ENCODE data around the gene SH3RF2. TPM values are rescaled to one million over a fixed set of nuclear protein-coding genes. Genes with fewer than 3 reads are reported as not detected.
"Not testable (repeated sequence)": the region's sequence is repeated elsewhere in the genome, so short reads cannot be mapped to it uniquely, and the experiment has no call there.

SH3RF2 gene
- total and polyA plus RNA-seq, 10 donors, result 0.04 to 0.44 (median 0.10) TPM; not detected in 2

DNA sequence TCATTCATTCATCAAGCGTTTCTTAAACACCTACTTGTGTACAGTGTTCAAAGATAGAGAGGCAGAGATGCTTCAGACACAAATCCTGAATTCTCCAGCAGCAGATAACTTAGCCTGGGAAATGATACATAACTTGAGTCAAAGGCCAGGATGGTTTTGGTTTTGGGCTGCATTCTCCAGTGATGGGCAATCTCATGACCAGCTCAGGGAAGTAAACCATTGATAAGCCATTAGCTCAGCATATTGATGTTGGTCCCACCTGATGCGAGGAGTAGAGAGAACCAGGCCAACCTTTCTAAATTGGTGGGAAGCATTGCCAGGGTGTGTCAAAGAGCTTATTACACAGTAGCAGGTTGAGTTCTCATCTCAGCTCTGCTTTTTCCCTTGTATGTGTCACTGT is 53.0 kb downstream of the SH3RF2 start:
- Histone ChIP-seq H3K4me3 (no peak overlapping the region), H3K27me3 (replicated peaks in 1 of 7) (peaks cover 0 to 18% (median 0%) of the 10 kb centered on the region in 7 donors), H3K27ac (no peak overlapping the region), H3K4me1 (no peaks in the 10 kb centered on the region), H3K36me3 (no peaks in the 10 kb centered on the region), H3K9me3 (peaks cover 0 to 21% (median 12%) of the 10 kb centered on the region in 8 donors)
- TF ChIP-seq POLR2A (IDR thresholded peaks at IDR 0.05) (no peak), POLR2AphosphoS5 (IDR thresholded peaks at IDR 0.05) (no peak)
- TF ChIP-seq, protein P1, sequence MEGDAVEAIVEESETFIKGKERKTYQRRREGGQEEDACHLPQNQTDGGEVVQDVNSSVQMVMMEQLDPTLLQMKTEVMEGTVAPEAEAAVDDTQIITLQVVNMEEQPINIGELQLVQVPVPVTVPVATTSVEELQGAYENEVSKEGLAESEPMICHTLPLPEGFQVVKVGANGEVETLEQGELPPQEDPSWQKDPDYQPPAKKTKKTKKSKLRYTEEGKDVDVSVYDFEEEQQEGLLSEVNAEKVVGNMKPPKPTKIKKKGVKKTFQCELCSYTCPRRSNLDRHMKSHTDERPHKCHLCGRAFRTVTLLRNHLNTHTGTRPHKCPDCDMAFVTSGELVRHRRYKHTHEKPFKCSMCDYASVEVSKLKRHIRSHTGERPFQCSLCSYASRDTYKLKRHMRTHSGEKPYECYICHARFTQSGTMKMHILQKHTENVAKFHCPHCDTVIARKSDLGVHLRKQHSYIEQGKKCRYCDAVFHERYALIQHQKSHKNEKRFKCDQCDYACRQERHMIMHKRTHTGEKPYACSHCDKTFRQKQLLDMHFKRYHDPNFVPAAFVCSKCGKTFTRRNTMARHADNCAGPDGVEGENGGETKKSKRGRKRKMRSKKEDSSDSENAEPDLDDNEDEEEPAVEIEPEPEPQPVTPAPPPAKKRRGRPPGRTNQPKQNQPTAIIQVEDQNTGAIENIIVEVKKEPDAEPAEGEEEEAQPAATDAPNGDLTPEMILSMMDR (IDR thresholded peaks at IDR 0.05 in 8 of 11, conservative IDR thresholded peaks at IDR 0.05 in 3 of 11), result no peak
- no peak for DNase-seq
- WGBS, 5 donors, result 88 to 96% (median 91%) methylated on average over 2 of the region's 2 CpGs
- intact Hi-C loops (cut with DNase I; ENCODE audit: low total_unique reads), result no loop called here

DNA sequence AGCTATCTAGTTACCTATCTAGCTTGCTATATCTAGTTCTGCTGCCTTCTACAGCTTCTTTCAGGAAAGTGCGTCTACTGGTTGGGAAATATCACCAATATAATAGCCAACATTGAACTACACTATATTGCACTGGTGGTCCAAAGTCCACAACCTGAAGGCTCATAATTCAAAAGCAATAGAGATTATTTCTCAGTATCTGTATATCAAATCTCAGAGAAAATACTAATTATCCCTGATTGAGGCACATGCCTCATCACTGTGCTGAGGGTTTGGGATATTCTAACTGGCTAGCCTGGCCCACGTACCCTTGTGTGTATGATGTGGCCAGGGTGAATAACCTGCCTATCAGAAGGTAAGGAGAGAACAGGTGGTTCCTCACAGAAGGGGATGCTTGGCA is 53.8 kb downstream of the SH3RF2 start:
- intact Hi-C loops (cut with DNase I; ENCODE audit: low total_unique reads), result no loop called here
- Histone ChIP-seq H3K36me3 (no peaks in the 10 kb centered on the region), H3K9me3 (peaks cover 0 to 22% (median 12%) of the 10 kb centered on the region in 8 donors), H3K4me3 (no peak overlapping the region), H3K27ac (no peak overlapping the region), H3K4me1 (no peaks in the 10 kb centered on the region), H3K27me3 (replicated peaks in 1 of 7) (peaks cover 0 to 18% (median 0%) of the 10 kb centered on the region in 7 donors)
- WGBS, 5 donors, result 84 to 97% (median 87%) methylated on average over 2 of the region's 2 CpGs
- DNase-seq, result no peak
- TF ChIP-seq, protein P1 (IDR thresholded peaks at IDR 0.05 in 8 of 11, conservative IDR thresholded peaks at IDR 0.05 in 3 of 11), result no peak
- TF ChIP-seq POLR2AphosphoS5 (IDR thresholded peaks at IDR 0.05), result no peak
- TF ChIP-seq POLR2A (IDR thresholded peaks at IDR 0.05), result no peak

DNA sequence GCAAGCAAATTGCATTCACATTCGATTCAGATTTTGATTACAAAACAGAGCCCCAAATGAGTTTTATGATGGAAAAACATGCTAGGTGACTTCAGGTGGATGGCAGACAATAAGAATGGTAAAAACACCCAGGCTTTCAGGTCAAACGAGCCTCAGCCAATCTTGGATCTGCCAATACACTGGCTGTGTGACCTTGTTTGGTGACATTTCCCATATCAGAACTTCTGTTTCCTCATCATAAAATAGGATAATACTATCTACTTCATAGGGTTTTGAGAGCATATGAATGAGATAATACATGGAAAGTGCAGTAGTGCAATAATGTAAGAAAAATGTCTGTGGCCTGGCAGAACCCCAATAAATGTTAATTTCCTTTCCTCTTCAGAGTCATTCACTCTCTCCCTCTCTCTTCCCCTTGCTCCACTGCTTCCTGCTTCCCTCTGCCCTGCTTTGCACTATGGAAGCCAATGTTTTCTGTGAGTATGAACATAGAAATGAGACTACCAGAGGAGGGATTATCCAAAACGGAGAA is 54.7 kb downstream of the SH3RF2 start:
- WGBS, 5 donors, result 57 to 90% (median 80%) methylated on average over 3 of the region's 3 CpGs
- no peaks in the 10 kb centered on the region for H3K4me1 ChIP-seq
- no peak for DNase-seq
- H3K27me3 ChIP-seq (replicated peaks in 1 of 7), result peaks cover 0 to 10% (median 0%) of the 10 kb centered on the region in 7 donors
- H3K36me3 ChIP-seq, result no peaks in the 10 kb centered on the region
- TF ChIP-seq, protein P1 (IDR thresholded peaks at IDR 0.05 in 8 of 11, conservative IDR thresholded peaks at IDR 0.05 in 3 of 11), result no peak
- TF ChIP-seq POLR2AphosphoS5 (IDR thresholded peaks at IDR 0.05) (no peak), POLR2A (IDR thresholded peaks at IDR 0.05) (no peak)
- H3K9me3 ChIP-seq, result peaks cover 0 to 22% (median 12%) of the 10 kb centered on the region in 8 donors
- H3K4me3 ChIP-seq, result no peak overlapping the region
- intact Hi-C loops (cut with DNase I; ENCODE audit: low total_unique reads), result no loop called here
- no peak overlapping the region for H3K27ac ChIP-seq

DNA sequence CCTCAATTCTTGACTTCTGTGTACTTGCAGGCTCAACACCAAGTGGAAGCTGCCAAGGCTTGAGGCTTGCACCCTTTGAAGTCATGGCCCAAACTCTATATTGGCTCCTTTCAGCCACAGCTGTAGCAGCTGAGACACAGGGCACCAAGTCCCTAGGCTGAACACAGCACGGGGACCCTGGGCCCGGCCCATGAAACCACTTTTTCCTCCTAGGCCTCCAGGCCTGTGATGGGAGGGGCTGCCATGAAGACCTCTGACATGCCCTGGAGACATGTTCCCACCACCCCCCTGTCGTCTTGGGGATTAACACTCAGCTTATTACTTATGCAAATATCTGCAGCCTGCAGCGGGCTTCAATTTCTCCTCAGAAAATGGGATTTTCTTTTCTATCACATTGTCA is 57.2 kb downstream of the SH3RF2 start:
- intact Hi-C loops (cut with DNase I; ENCODE audit: low total_unique reads); H3K27me3 ChIP-seq (replicated peaks in 1 of 7); H3K4me1 ChIP-seq; H3K36me3 ChIP-seq; H3K27ac ChIP-seq; DNase-seq; H3K4me3 ChIP-seq: not testable (repeated sequence)
- H3K9me3 ChIP-seq, result peaks cover 0 to 22% (median 12%) of the 10 kb centered on the region in 8 donors
- whole genome bisulfite sequencing, 5 donors, result 79 to 94% (median 87%) methylated on average over 4 of the region's 4 CpGs
